GM12865 (cell line): ENCODE data around the gene IQCK.

ENCODE experiments used
- DNase-seq: peaks from one replicate; pipeline ENCODE4 v3.0.0; 2010; ENCODE audit warnings: low read depth
- H3K4me3 ChIP-seq: 2 replicates; pipeline ENCODE4 v1.5.1; 2011; ENCODE audit warnings: mild to moderate bottlenecking, low read depth, low read length, control low read depth
- CTCF ChIP-seq: IDR thresholded peaks from 2 replicates; pipeline ENCODE4 v1.5.1; 2011; ENCODE audit warnings: low read length, control low read depth, low read depth, inconsistent platforms; ENCODE audit not compliant: insufficient read depth; ENCODE audit errors: missing control alignments

Gene IQCK

GRCh38 chr16:19885451-19886072 lies 167.5 kb downstream of the IQCK start:
- no peak for TF ChIP-seq CTCF
- H3K4me3 ChIP-seq = no peak overlapping the region
- no peak for DNase-seq

- H3K4me3 ChIP-seq = no peak overlapping the region
- peak; percentile 100 for TF ChIP-seq CTCF
- peak; percentile 87 for DNase-seq
These were observed 168.2 kb downstream of the IQCK start for GRCh38 chr16:19886073-19886941.

DNA sequence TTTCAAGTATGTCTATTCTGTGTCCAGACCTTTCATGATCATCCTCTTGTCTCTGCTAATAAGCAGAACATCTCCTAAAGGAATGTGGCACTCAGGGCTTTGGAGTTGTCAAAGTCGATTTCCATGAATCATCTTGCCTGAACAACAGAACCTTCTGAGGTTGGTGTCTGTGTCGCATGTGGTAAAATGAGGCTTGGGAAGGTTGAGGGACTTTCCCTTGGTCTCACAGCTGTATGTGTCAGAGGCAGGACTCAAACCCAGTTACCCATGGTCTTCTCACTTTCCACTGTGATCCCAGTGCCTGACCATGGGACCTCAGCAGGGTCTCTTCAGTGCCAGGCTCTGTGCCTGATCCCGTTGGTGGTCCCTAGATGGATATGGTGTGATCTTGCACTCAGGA lies 170.8 kb downstream of the IQCK start:
- no peak overlapping the region for H3K4me3 ChIP-seq
- no peak for TF ChIP-seq CTCF
- no peak for DNase-seq

- H3K4me3 ChIP-seq = no peak overlapping the region
- no peak for TF ChIP-seq CTCF
- no peak for DNase-seq
These were observed 172.8 kb downstream of the IQCK start for GRCh38 chr16:19890901-19891300.

- no peak overlapping the region for H3K4me3 ChIP-seq
- no peak for DNase-seq
- no peak for TF ChIP-seq CTCF
These were observed 174.8 kb downstream of the IQCK start for GRCh38 chr16:19892902-19893301.

GRCh38 chr16:19894586-19894985 lies 176.5 kb downstream of the IQCK start:
- TF ChIP-seq CTCF = no peak
- no peak for DNase-seq
- H3K4me3 ChIP-seq = no peak overlapping the region

DNA sequence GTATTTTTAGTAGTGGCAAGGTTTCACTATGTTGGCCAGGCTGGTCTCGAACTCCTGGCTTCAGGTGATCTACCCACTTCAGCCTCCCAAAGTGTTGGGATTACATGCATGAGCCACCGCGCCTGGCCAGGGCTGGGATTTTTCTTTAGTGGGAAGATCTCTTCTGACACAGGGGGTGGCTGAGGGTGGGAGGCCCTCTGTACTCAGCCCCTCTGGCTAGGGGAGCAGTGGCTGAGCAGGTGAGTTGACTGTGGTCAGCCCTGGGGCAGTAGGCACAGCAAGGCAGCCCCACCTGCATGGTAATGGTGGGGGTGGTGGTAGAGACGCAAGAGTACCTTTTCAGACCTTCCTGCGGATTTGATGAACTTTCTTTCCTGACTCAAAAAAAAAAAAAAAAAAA lies 178.9 kb downstream of the IQCK start:
- no peak overlapping the region for H3K4me3 ChIP-seq
- no peak for DNase-seq
- TF ChIP-seq CTCF = no peak
